Activated T-cell treated with anti-CD3 and anti-CD28 coated beads for 24 hours (primary cell): ENCODE measurements around the gene NECTIN1.
"Not testable (repeated sequence)": the region's sequence is repeated elsewhere in the genome, so short reads cannot be mapped to it uniquely, and the experiment has no call there.

Experiments
- DNase-seq: peaks from one replicate; pipeline ENCODE4 v3.0.0-alpha.2; 2020; ENCODE audit warnings: low read depth

Gene NECTIN1

GRCh38 chr11:119616586-119617339 lies 112.2 kb downstream of the NECTIN1 start:
- DNase-seq, result no peak

DNA sequence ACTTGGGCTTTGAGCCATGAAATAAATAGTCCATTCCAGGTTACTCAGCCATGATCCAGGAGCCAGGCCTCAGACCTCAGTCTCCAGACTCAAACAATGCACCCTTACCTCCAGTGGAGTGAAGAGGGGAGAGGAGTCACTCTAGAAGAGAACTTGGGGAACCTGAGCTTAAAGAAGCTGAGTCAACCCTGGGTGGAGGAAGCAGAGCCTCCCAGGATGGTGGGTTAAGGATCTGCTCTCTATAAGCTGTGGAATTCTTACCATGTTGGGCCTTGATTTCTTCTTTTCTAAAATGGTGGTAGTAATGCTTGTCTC lies 113.2 kb downstream of the NECTIN1 start:
- DNase-seq, result no peak

DNA sequence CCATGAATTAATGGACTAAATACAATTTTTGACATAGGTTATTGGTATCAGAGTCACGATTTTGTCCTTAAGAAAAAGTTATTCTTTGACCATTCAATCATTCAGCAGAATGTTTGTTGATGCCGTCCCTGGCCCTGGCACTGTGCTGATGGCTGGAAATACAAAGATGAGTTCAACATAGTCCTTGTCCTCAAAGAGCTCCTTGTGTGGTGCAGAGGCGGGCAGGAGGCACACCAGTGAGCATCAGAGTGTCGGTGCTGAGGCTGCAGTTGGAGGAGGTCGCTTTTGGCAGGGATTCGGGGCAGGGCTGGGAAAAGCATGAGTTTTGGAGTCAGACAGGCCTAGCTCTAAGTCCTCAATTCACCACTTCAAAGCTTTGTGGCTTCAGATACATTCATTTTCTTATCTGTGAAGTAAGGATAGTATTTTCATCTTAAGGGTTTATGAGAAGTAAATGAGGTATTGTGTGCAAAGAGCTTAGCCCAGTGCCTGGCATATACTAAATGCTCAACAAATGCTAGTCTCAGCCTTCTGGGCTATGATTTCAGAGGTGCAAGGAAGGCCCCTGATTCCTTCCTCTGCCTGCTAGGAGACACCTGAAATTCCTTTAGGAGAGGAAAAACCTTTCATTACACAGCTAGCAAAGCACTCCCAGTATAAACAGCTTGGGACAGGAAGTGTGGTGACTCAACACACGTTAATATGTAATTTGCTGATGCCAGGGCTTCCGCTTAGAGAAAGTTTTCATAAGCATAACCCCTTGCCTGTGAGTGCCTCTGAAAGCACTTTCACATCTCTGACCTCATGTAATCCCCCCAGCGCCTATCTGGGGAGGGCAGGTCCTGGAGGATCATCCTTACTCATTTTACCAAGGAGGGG lies 113.8 kb downstream of the NECTIN1 start:
- DNase-seq, result no peak

DNA sequence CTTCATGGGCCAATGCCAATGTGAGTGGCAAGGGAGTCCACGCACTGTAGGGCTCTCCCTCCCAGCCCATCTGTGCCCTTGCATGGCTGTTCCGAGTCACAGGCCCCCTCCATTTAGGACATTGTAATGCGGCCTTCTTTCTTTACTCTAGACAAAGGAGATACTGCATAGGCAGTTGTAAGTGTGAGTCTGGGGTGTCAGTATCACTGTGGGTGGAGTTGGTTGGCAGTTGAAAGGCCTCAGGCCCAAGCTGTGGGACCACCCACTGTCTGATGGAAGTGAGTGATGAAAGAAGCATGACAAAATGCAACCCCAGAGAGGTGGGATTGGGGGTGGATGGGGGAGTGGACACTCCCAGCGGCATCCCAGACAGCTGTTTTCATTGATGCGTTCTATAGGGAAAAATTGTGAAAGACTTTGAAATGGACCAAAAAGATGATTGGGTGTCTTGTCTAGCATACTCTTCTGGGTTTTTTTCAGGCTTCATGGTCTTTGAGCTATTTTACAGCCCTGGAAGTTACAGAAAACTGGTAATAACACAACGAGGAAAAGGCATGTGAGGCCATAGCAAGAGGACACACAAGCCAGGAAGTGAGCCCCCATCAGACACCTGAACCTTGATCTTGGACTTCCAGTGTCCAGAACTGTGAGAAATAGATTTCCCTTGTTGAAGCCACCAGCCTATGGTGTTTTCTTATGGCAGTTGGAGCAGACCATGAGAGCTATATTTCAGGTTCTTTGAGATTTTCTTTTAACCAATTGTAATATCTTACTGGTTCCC lies 114.6 kb downstream of the NECTIN1 start:
- no peak for DNase-seq

- DNase-seq, result no peak
These were observed 116.2 kb downstream of the NECTIN1 start for GRCh38 chr11:119612814-119613213.

DNA sequence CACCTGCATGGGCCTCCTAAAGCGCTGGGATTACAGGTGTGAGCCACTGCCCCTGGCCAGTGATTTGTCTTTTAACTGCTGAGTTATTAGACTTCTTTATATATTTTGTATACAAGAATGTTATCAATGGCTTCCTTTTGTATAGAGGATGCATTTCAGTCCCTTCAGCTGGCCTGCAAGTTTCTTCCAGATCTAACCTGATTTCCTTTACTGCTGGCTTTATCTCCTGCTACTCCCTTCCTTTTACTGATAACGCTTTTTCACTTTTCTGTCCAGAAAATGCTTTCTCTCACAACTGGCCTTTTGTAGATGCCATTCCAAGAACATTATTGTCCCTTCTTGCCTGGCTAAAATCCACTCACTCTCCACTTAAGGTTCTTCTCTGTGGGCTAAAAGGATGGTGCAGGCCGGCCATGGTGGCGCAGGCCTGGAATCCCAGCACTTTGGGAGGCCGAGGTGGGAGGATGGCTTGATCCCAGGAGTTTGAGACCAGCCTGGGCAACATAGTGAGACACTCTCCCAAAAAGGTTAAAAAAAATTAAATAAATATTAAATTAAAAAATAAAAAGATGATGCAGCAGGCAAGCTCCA lies 118.1 kb downstream of the NECTIN1 start:
- no peak for DNase-seq

DNA sequence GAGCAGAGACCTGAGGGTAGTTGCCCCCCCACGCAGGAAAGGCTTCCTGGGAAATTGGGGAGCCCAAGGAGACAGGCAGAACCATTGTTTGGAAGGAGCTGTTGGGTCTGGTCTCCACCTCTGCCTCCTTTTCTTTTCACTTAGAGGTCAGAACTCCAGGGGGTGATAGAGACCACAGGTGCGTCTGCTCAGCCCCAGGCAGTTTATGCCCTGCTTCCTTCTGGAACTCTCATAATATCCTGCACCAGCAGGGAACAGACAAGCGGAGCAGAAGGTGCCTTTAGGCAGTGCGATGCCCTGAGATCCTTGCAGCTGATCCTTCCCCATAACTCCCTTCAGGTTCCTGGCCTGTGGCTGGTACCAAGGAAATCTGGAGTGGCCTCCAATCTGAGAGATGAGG lies 120.2 kb downstream of the NECTIN1 start:
- no peak for DNase-seq

- DNase-seq, result no peak
These were observed 120.8 kb downstream of the NECTIN1 start for GRCh38 chr11:119608201-119608600.

- no peak for DNase-seq
These were observed 121.3 kb downstream of the NECTIN1 start for GRCh38 chr11:119607726-119608125.

- no peak for DNase-seq
These were observed 123.8 kb downstream of the NECTIN1 start for GRCh38 chr11:119605137-119605665.

GRCh38 chr11:119602745-119603373 lies 126.1 kb downstream of the NECTIN1 start:
- no peak for DNase-seq

DNA sequence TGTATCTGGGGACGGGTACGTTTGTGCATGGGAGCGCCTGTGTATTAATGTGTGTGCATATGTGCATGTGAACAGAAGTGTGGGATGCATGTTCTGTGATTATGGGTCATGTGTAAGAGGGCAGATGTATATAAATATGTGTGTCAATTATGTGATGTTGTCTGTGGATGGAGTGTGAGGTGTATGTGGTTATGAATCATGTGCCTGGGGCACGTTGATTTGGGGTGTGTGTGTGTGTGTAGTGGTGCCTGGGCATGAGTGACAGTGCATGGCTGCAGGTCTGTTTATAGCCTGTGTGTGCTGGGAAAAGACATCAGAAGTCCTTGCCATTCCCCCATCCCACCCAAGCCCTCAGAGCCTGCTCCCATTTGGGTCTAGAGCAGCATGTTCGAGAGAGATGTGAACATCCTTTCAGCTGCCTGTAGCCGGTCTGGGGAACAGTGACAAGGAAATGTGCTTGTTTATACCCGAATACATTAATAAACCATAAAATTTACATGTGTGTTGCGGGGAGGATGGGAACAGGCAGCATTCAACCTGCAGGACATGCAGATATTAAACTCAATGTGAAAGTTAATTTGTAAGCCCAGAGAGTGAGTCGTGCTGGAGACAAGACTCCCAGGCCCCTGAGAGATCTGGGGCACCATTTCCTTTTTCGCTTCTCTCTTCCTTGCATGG lies 129.0 kb downstream of the NECTIN1 start:
- DNase-seq, result no peak

DNA sequence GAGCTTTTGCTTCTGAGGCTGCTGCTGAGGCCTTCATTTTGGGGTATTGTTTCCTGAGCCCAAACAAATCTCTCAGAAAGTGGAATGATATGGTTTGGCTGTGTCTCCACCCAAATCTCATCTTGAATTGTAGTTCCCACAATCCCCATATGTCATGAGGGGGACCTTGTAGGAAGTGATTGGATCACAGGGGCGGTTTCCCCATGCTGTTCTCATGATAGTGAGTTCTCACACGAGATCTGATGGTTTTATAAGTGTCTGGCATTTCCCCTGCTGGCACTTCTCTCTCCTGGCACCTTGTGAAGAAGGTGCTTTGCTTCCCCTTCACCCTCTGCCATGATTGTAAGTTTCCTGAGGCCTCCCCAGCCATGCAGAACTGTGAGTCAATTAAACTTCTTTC lies 133.1 kb downstream of the NECTIN1 start:
- not testable (repeated sequence) for DNase-seq

- DNase-seq, result no peak
These were observed 134.3 kb downstream of the NECTIN1 start for GRCh38 chr11:119594639-119595249.

GRCh38 chr11:119593346-119593745 lies 135.7 kb downstream of the NECTIN1 start:
- no peak for DNase-seq

- DNase-seq, result no peak
These were observed 136.4 kb downstream of the NECTIN1 start for GRCh38 chr11:119592642-119593041.

GRCh38 chr11:119591836-119592310 lies 137.1 kb downstream of the NECTIN1 start:
- DNase-seq, result no peak

GRCh38 chr11:119590651-119591351 lies 138.2 kb downstream of the NECTIN1 start:
- no peak for DNase-seq

GRCh38 chr11:119589001-119589400 lies 140.0 kb downstream of the NECTIN1 start:
- DNase-seq, result no peak
